Measurements from ENCODE around the gene ITGA2B.
"Not testable (repeated sequence)": the region's sequence is repeated elsewhere in the genome, so short reads cannot be mapped to it uniquely, and the experiment has no call there.

The ITGA2B gene

GRCh38 chr17:44375196-44376017 is 14.0 kb downstream of the ITGA2B start:
- Histone ChIP-seq H4K20me1 (ENCODE audit: insufficient read depth, low read length) (no peaks in the 10 kb centered on the region), H3K4me2 (ENCODE audit: low read length) (no peak overlapping the region), H3K36me3 (ENCODE audit: insufficient read depth, low read length) (no peaks in the 10 kb centered on the region), H3K4me3 (ENCODE audit: low read depth, low read length, poor library complexity, severe bottlenecking) (no peak overlapping the region), H3K79me2 (ENCODE audit: insufficient read depth, low read length) (no peaks in the 10 kb centered on the region), H2AFZ (ENCODE audit: low read length) (no peak overlapping the region), H3K9me3 (ENCODE audit: low read length) (no peaks in the 10 kb centered on the region), H3F3A (ENCODE audit: insufficient read depth, low read length) (no peaks in the 10 kb centered on the region), H3K4me1 (ENCODE audit: insufficient read depth, low read length, severe bottlenecking) (peaks cover 6% of the 10 kb centered on the region), H3K27me3 (ENCODE audit: insufficient read depth, low read length) (peaks cover 10% of the 10 kb centered on the region; the same call in 1 of the 2 replicates), H3K27ac (ENCODE audit: low read depth, low read length, poor library complexity, severe bottlenecking) (no peak overlapping the region), H3K9ac (ENCODE audit: low read length) (no peak overlapping the region), H3K9me2 (ENCODE audit: low read depth, low read length) (no peaks in the 10 kb centered on the region)
- no peak for TF ChIP-seq EZH2 (IDR thresholded peaks at IDR 0.05; ENCODE audit: borderline replicate concordance, low read length)
- TF ChIP-seq, protein P1, sequence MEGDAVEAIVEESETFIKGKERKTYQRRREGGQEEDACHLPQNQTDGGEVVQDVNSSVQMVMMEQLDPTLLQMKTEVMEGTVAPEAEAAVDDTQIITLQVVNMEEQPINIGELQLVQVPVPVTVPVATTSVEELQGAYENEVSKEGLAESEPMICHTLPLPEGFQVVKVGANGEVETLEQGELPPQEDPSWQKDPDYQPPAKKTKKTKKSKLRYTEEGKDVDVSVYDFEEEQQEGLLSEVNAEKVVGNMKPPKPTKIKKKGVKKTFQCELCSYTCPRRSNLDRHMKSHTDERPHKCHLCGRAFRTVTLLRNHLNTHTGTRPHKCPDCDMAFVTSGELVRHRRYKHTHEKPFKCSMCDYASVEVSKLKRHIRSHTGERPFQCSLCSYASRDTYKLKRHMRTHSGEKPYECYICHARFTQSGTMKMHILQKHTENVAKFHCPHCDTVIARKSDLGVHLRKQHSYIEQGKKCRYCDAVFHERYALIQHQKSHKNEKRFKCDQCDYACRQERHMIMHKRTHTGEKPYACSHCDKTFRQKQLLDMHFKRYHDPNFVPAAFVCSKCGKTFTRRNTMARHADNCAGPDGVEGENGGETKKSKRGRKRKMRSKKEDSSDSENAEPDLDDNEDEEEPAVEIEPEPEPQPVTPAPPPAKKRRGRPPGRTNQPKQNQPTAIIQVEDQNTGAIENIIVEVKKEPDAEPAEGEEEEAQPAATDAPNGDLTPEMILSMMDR (IDR thresholded peaks at IDR 0.05; ENCODE audit: low read length) = no peak

GRCh38 chr17:44374306-44375195 is 14.9 kb downstream of the ITGA2B start:
- Histone ChIP-seq H2AFZ (ENCODE audit: low read length) (no peak overlapping the region), H3K9me2 (ENCODE audit: low read depth, low read length) (no peaks in the 10 kb centered on the region), H3K4me1 (ENCODE audit: insufficient read depth, low read length, severe bottlenecking) (peaks cover 6% of the 10 kb centered on the region), H4K20me1 (ENCODE audit: insufficient read depth, low read length) (no peaks in the 10 kb centered on the region), H3K27me3 (ENCODE audit: insufficient read depth, low read length) (peaks cover 7% of the 10 kb centered on the region; the same call in 1 of the 2 replicates), H3K79me2 (ENCODE audit: insufficient read depth, low read length) (no peaks in the 10 kb centered on the region), H3K9me3 (ENCODE audit: low read length) (no peaks in the 10 kb centered on the region), H3F3A (ENCODE audit: insufficient read depth, low read length) (no peaks in the 10 kb centered on the region), H3K9ac (ENCODE audit: low read length) (no peak overlapping the region), H3K4me2 (ENCODE audit: low read length) (no peak overlapping the region; the same call in 1 of the 2 replicates), H3K4me3 (ENCODE audit: low read depth, low read length, poor library complexity, severe bottlenecking) (no peak overlapping the region), H3K36me3 (ENCODE audit: insufficient read depth, low read length) (no peaks in the 10 kb centered on the region), H3K27ac (ENCODE audit: low read depth, low read length, poor library complexity, severe bottlenecking) (no peak overlapping the region)
- no peak for TF ChIP-seq EZH2 (IDR thresholded peaks at IDR 0.05; ENCODE audit: borderline replicate concordance, low read length)

DNA sequence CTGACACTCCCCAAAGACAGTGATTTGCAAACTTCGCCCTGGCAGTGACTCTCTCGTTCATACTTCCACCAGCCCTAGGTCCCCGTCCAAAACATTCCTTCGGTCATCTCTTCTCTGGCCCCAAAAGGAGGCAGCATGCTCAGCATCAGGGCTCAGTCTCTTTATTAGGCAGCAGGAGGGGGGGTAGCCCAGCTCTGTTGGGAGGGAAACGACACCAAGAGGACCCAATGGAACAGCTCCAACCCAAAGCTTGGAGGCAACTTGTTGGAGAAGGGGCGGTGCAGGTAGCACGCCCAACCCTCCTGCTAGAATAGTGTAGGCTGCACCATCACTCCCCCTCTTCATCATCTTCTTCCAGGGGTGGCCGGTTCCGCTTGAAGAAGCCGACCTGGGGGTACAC is 17.4 kb downstream of the ITGA2B start:
- 0 out of 2 replicates have a peak, but pooled peaks cover 5% of the 10 kb centered on the region for H3K27me3 ChIP-seq (ENCODE audit: insufficient read depth, low read length)

GRCh38 chr17:44369414-44370023 is 19.9 kb downstream of the ITGA2B start:
- H3K79me2 ChIP-seq (ENCODE audit: insufficient read depth, low read length); H3K9ac ChIP-seq (ENCODE audit: low read length); H3K27me3 ChIP-seq (ENCODE audit: insufficient read depth, low read length); H3K27ac ChIP-seq (ENCODE audit: low read depth, low read length, poor library complexity, severe bottlenecking); H3K4me1 ChIP-seq (ENCODE audit: insufficient read depth, low read length, severe bottlenecking); H3K9me2 ChIP-seq (ENCODE audit: low read depth, low read length); H3K4me2 ChIP-seq (ENCODE audit: low read length); H3F3A ChIP-seq (ENCODE audit: insufficient read depth, low read length); H4K20me1 ChIP-seq (ENCODE audit: insufficient read depth, low read length); H3K4me3 ChIP-seq (ENCODE audit: low read depth, low read length, poor library complexity, severe bottlenecking); H2AFZ ChIP-seq (ENCODE audit: low read length); H3K36me3 ChIP-seq (ENCODE audit: insufficient read depth, low read length); H3K9me3 ChIP-seq (ENCODE audit: low read length): not testable (repeated sequence)

More for the DNA sequence above, 17.4 kb downstream of the ITGA2B start:
- Histone ChIP-seq H2AFZ (ENCODE audit: low read length) (no peak overlapping the region), H3K79me2 (ENCODE audit: insufficient read depth, low read length) (no peaks in the 10 kb centered on the region), H3K27ac (ENCODE audit: low read depth, low read length, poor library complexity, severe bottlenecking) (no peak overlapping the region), H4K20me1 (ENCODE audit: insufficient read depth, low read length) (no peaks in the 10 kb centered on the region), H3F3A (ENCODE audit: insufficient read depth, low read length) (no peaks in the 10 kb centered on the region), H3K9ac (ENCODE audit: low read length) (no peak overlapping the region), H3K9me2 (ENCODE audit: low read depth, low read length) (no peaks in the 10 kb centered on the region), H3K4me2 (ENCODE audit: low read length) (no peak overlapping the region), H3K36me3 (ENCODE audit: insufficient read depth, low read length) (no peaks in the 10 kb centered on the region), H3K4me3 (ENCODE audit: low read depth, low read length, poor library complexity, severe bottlenecking) (no peak overlapping the region), H3K9me3 (ENCODE audit: low read length) (no peaks in the 10 kb centered on the region), H3K4me1 (ENCODE audit: insufficient read depth, low read length, severe bottlenecking) (peaks cover 6% of the 10 kb centered on the region)
- TF ChIP-seq, protein P1 (IDR thresholded peaks at IDR 0.05; ENCODE audit: low read length) = no peak
- TF ChIP-seq EZH2 (IDR thresholded peaks at IDR 0.05; ENCODE audit: borderline replicate concordance, low read length) = no peak

GRCh38 chr17:44368391-44369243 is 20.8 kb downstream of the ITGA2B start:
- H3K27me3 ChIP-seq (ENCODE audit: insufficient read depth, low read length); H4K20me1 ChIP-seq (ENCODE audit: insufficient read depth, low read length); H3K4me2 ChIP-seq (ENCODE audit: low read length); H3K27ac ChIP-seq (ENCODE audit: low read depth, low read length, poor library complexity, severe bottlenecking); H3K4me1 ChIP-seq (ENCODE audit: insufficient read depth, low read length, severe bottlenecking); H2AFZ ChIP-seq (ENCODE audit: low read length); H3K9me3 ChIP-seq (ENCODE audit: low read length); H3K36me3 ChIP-seq (ENCODE audit: insufficient read depth, low read length); H3F3A ChIP-seq (ENCODE audit: insufficient read depth, low read length); H3K9ac ChIP-seq (ENCODE audit: low read length); H3K9me2 ChIP-seq (ENCODE audit: low read depth, low read length); H3K79me2 ChIP-seq (ENCODE audit: insufficient read depth, low read length); H3K4me3 ChIP-seq (ENCODE audit: low read depth, low read length, poor library complexity, severe bottlenecking): not testable (repeated sequence)
